ENCODE measurements around the gene SCAF4.

GRCh38 chr21:31710586-31710985 lies 21.3 kb downstream of the SCAF4 start:
- TF ChIP-seq POLR2A (IDR thresholded peaks at IDR 0.05; ENCODE audit: low read depth, low read length), result no peak
- no peak for TF ChIP-seq POLR2AphosphoS5 (IDR thresholded peaks at IDR 0.05; ENCODE audit: low read depth, low read length)
